Right renal cortex interstitium (tissue), 3 donors: ENCODE measurements around the gene TMPRSS2. TPM values are rescaled to one million over a fixed set of nuclear protein-coding genes. Genes with fewer than 3 reads are reported as not detected.

ENCODE experiments used
- DNase-seq, 3 donors: peaks; one replicate each; pipeline ENCODE4 v3.0.0-alpha.2; 2013; ENCODE audit warnings: low read depth in 3 of 3, low spot score in 2 of 3
- polyA plus RNA-seq, 3 donors: library from polyadenylated mRNA; unstranded; fragments of 120-200 nt; gene quantifications; one replicate each; pipeline ENCODE4 v1.2.1, GENCODE V29; 2013; ENCODE audit not compliant: insufficient read length in 3 of 3

Gene TMPRSS2
- polyA plus RNA-seq, 3 donors, result 35.3 to 43.6 (median 36.1) TPM

DNA sequence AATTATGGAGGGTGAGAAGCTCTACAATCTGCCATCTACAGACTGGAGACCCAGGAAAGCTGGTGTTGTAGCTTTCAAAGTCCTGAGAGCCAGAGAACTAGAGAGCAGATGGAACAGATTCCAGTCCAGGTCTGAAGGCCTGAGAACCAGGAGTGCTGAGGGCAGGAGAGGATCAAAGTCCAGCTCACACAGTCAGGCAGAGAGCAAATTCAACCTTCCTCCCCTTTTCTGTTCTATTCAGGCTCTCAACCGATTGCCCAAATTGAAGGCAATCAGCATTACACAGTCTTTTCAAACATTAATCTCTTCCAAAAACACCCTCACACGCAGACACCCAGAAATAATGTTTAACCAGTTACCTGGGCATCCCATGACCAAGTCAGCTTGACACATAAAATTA is 2.5 kb upstream of the TMPRSS2 start:
- no peak for DNase-seq

GRCh38 chr21:41509733-41510132 is 1.8 kb upstream of the TMPRSS2 start:
- DNase-seq, result no peak

DNA sequence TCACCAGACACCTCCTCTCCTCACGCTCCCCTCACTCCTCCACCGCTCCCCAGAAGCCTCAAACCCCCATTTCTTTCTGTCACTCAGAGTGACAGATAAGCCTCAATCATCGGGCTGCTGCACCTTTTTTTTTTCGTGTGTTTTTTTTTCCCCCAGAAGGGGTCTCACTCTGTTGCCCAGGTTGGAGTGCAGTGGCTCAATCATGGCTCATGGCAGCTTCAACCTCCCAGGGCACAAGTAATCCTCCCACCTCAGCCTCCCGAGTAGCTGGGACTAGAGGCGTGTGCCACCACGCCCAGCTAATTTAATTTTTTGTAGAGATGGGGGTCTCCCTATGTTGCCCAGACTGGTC is 1.2 kb upstream of the TMPRSS2 start:
- DNase-seq, result no peak

DNA sequence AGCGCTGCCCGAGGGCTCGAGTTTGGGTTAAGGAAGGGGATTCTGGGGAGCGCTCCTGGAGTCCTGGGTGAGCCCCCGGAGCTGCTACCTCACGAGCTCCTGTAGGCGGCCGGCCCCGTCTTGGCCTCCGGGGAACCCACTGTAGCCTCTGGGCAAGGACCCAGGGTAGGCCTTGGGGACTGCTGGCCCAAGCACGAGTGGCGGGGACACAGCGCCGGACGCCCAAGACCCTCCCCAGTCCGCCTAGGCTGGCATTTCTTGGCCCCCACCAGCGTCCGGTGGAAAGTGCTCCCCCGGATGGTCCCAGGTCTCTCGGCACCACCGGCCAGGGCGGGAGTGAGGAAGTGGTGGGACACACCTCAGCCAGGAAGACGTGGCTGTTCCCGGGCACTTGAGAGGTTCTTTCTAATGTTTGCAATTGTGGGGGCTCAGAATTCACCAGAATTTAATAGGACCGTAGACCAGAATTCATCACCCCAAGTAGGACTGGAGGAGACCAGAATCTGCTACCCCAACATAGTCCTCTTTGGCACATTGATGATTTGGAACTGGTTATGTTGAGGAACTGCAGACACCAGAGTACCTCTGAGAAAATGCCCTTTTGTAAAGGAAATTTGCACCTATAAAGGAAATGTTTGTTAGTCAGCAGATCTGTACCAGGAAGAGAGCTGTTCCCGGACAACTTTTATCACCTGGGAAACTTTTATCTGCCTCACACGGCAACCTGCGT is 622 bp upstream of the TMPRSS2 start:
- DNase-seq, result no peak

DNA sequence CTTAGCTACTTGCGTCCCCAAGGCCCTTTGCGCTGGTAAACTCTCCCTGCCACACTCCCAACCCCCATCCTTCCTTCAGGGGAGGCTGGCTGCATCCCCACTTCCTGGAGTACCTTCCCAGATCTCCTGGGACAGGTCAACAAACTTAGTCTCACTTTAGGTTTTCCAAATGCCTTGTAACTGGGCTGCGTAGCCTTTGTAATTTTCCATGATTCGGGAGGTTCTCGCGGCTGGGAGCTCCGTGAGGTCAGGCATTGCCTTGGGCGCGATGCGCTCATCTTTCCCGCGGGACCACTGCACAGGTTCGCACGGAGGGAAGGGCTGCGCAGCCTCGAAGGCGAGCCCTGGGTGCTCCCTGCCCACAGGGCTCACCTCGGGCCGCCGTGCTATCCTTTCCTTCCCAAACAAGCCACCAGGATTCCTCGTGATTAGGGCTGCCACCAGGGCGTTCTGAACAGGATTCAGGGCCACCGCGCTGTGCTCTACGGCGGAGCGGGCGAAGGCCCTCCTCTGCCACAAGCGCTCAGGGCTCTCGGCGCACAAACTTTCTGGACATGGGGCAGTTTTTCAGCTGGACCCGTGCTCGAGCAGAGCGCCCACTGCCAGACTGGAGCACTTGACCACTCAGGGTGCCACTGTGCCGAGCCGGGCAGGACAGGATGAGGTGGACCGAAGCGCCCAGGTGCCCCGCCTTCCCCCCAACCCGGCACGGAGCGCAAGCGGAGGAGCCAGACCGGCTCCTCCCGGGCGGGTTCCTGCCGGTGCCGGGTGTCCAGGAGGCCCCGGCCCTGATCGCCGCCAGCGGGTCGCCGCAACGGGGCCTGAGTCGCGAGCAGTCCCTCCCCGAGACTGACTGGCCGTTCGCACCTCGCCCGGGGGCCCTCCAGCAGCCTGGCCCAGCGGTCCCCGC is 1.1 kb downstream of the TMPRSS2 start:
- DNase-seq, result no peak

GRCh38 chr21:41506005-41506594 is 1.9 kb downstream of the TMPRSS2 start:
- DNase-seq, result no peak

DNA sequence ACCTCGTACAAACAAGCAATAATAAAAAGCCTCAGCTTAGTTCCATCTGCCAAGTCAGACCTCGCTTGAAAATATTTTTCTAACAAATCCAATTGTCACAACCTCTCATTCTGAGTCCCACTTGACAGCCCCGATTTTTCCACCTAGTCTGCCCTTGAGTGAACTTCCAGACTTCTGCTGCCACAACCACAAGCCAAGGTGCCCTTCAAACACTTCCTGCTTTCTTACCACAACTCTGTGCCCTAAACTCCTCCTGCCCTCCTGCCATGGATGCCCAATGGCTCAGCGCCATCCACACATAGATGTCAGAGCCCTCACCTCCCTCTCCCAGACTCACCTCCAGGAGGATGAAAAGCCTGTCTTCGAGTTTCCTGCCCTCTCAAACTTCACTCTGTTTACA is 3.9 kb downstream of the TMPRSS2 start:
- DNase-seq, result no peak

GRCh38 chr21:41503331-41503730 is 4.6 kb downstream of the TMPRSS2 start:
- no peak for DNase-seq

DNA sequence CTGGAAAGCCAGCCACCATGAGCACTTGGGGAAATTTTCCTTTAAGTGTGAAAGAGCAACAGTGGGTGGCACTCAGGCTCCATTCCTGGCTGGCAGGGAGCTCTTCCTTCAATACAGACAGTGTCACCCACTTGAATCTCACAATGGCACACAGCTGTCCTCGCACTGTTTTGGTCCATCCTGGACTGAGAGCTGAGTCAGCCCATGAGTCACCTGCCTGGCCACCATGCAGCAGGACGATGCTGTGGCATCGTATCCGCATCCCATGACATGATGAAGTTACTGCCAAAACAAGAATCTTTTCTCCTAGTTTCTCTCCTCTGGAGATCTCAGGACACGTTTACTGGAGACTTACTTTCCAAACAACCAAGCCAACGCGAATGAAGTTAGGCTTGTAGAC is 6.0 kb downstream of the TMPRSS2 start:
- no peak for DNase-seq

DNA sequence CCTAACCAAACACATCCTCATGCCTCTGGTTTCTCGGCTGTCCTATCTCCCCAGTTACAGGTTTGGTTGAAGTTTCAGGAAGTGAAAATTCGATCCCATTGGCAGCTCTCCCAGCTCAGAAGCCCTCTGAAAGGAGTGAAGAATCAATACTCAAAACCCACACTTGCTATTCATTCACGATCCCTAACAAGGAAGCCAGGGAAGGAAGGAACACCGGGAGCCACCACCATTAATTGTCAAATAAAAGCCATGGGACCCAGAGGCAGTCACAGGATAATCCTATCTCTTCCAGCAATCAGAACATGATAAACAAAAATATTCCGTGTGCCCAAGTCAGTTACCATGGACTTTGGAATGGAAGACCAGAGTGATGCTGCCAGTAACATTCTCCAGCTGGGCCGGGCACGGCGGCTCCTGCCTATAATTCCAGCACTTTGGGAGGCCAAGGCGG is 7.0 kb downstream of the TMPRSS2 start:
- DNase-seq, result no peak

GRCh38 chr21:41500363-41500762 is 7.6 kb downstream of the TMPRSS2 start:
- no peak for DNase-seq

DNA sequence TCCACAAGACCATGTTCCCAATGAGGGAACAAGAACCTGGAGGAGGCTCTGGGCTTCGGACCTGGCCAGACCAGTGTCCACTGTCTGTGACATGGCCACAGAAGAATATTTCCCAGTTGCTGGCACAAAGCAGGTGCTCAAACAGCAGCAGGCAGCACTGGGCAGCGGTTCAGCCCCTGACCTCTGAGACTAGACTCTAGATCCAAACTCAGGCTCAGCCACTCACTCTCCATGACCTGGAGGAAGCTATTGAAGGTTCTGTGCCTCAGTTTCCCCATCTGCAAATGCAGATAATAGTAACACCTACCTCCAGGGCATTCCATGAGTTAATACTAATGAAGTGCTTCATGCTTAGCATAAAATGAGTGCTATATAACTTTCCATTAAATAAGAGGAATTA is 8.0 kb downstream of the TMPRSS2 start:
- DNase-seq, result no peak

GRCh38 chr21:41497788-41498187 is 10.2 kb downstream of the TMPRSS2 start:
- DNase-seq, result no peak

DNA sequence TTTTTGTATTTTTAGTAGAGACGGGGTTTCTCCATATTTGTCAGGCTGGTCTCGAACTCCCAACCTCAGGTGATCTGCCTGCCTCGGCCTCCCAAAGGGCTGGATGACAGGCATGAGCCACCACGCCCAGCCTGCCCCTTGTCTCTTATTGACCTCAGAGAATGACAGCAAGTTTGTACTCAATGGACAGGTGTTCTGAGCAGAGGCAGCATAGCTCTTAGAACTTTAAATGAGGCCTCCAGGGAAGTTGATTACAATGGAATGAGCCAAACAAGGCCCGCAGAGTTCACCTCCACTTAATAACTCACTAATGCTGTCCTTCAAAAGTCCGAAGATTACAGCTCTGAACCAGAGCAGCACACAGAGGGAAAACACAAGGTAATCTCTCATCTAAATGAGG is 10.9 kb downstream of the TMPRSS2 start:
- DNase-seq, result no peak

- DNase-seq, result no peak
These were observed 13.7 kb downstream of the TMPRSS2 start for GRCh38 chr21:41494242-41494641.

DNA sequence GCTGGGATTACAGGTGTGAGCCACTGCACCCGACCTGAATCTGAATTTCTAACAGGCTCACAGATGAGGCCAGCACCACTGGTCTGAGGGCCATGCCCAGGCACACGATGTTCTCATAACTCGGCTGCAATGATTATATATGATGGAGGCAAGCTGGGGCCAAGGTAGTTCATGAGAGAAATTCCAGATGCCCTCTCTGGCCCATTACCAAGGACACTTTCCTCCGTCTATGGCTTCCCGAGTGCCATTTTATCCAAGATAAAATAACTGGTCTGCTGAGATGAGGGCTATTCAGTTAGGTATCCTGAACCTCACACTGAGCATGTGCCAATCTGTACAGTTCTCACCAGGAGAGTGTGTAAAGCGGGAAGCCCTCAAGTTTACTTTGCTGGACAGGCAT is 16.5 kb downstream of the TMPRSS2 start:
- DNase-seq, result no peak

DNA sequence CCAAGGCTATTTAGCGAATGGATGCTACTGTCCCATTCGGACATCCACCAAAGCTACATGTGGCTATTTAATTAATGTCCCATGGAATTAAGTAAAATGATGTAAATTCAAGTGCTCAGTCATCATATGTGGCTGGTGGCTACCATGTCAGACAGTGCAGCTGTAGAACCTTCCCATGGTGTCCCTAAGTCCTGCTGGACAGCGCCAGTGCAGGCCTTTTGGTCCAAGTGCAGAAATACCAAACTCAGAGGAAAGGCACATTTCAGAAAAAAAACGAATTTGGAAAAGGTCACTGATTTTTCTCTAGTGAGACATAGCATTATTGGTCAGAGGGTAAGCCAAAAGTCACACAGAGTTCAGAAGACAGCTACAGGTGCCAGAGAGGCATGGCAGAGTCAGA is 17.6 kb downstream of the TMPRSS2 start:
- no peak for DNase-seq

- no peak for DNase-seq
These were observed 18.6 kb downstream of the TMPRSS2 start for GRCh38 chr21:41489329-41489728.

- DNase-seq, result no peak
These were observed 19.9 kb downstream of the TMPRSS2 start for GRCh38 chr21:41488080-41488479.

- DNase-seq, result no peak
These were observed 20.9 kb downstream of the TMPRSS2 start for GRCh38 chr21:41487082-41487481.

DNA sequence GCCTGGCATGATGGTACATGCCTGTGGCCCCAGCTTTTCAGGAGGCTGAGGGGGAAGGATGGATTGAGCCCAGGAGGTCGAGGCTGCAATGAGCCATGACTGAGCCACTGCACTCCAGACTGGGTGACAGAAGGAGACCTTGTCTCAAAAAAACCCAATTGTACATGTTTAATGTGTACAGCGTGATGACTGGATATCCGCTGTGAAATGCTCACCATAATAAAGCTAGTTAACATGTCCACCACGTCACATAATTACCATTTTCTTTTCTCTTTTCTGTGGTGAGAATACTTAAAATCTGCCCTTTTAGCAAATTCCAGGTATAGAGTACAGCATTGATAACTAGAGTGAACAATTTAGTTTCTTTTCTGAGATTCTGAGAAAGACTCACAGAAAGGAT is 24.0 kb downstream of the TMPRSS2 start:
- DNase-seq, result no peak

GRCh38 chr21:41483415-41483814 is 24.5 kb downstream of the TMPRSS2 start:
- no peak for DNase-seq
